Non-pigmented ciliary epithelial cell (primary cell): ENCODE measurements around the gene ELF4.

Experiments
- DNase-seq: peaks from one replicate; pipeline ENCODE4 v3.0.0-alpha.2; 2010; ENCODE audit warnings: low read depth

Gene ELF4

GRCh38 chrX:130083656-130084382, 26.5 kb downstream of the ELF4 start:
- DNase-seq = no peak

GRCh38 chrX:130083107-130083490, 27.2 kb downstream of the ELF4 start:
- no peak for DNase-seq

GRCh38 chrX:130082244-130083106, 27.8 kb downstream of the ELF4 start:
- no peak for DNase-seq

GRCh38 chrX:130081421-130082045, 28.8 kb downstream of the ELF4 start:
- DNase-seq = no peak

GRCh38 chrX:130080791-130081367, 29.4 kb downstream of the ELF4 start:
- DNase-seq = no peak

GRCh38 chrX:130079824-130080406, 30.4 kb downstream of the ELF4 start:
- no peak for DNase-seq

- no peak for DNase-seq
Measured at GRCh38 chrX:130075777-130076176, 34.5 kb downstream of the ELF4 start.

GRCh38 chrX:130072345-130072740, 38.0 kb downstream of the ELF4 start:
- no peak for DNase-seq

GRCh38 chrX:130071611-130072344, 38.5 kb downstream of the ELF4 start:
- DNase-seq = no peak

- DNase-seq = no peak
Measured at GRCh38 chrX:130066975-130067615, 43.2 kb downstream of the ELF4 start.

GRCh38 chrX:130060122-130061069, 49.9 kb downstream of the ELF4 start:
- DNase-seq = no peak

GRCh38 chrX:130058652-130059051, 51.6 kb downstream of the ELF4 start:
- DNase-seq = no peak

- no peak for DNase-seq
Measured at GRCh38 chrX:130057209-130057608, 53.1 kb downstream of the ELF4 start.

- no peak for DNase-seq
Measured at GRCh38 chrX:130055899-130056298, 54.4 kb downstream of the ELF4 start.

- peak; percentile 32 for DNase-seq
Measured at GRCh38 chrX:130055103-130055502, 55.2 kb downstream of the ELF4 start.

GRCh38 chrX:130053236-130053635, 57.1 kb downstream of the ELF4 start:
- DNase-seq = no peak

GRCh38 chrX:130051176-130051845, 59.0 kb downstream of the ELF4 start:
- DNase-seq = no peak

GRCh38 chrX:130049821-130050220, 60.5 kb downstream of the ELF4 start:
- no peak for DNase-seq

- no peak for DNase-seq
Measured at GRCh38 chrX:130048686-130049222, 61.5 kb downstream of the ELF4 start.
